SIG-M5 treated with dmso at 0.1 percent for 504 hours (cell line): ENCODE results near the gene PIRT.

Source experiments
- DNase-seq: peaks from one replicate; lab custom pipeline; 2025; ENCODE audit not compliant: unreplicated experiment; lab: John Stamatoyannopoulos, UW

The PIRT gene

GRCh38 chr17:10821770-10822169 is 16.1 kb downstream of the PIRT start:
- DNase-seq = no peak

- no peak for DNase-seq
These were observed 16.8 kb downstream of the PIRT start for GRCh38 chr17:10821054-10821453.

- peak; percentile 19 for DNase-seq
These were observed 22.6 kb downstream of the PIRT start for GRCh38 chr17:10815319-10815718.

GRCh38 chr17:10814075-10814474 is 23.8 kb downstream of the PIRT start:
- DNase-seq = no peak

GRCh38 chr17:10812674-10813073 is 25.2 kb downstream of the PIRT start:
- no peak for DNase-seq

GRCh38 chr17:10809605-10810004 is 28.3 kb downstream of the PIRT start:
- DNase-seq = no peak

GRCh38 chr17:10807704-10808128 is 30.2 kb downstream of the PIRT start:
- no peak for DNase-seq

- no peak for DNase-seq
These were observed 31.2 kb downstream of the PIRT start for GRCh38 chr17:10806545-10807262.

- DNase-seq = no peak
These were observed 32.0 kb downstream of the PIRT start for GRCh38 chr17:10805911-10806310.

- DNase-seq = no peak
These were observed 33.3 kb downstream of the PIRT start for GRCh38 chr17:10804546-10804945.

GRCh38 chr17:10803830-10804475 is 33.9 kb downstream of the PIRT start, which contains the start of gene TMEM238L:
Gene TMEM238L (minus strand): TSS chr17:10804099. CDS start chr17:10803963, 136 bp downstream.
- DNase-seq = no peak

- DNase-seq = no peak
These were observed 34.5 kb downstream of the PIRT start for GRCh38 chr17:10803350-10803749.

GRCh38 chr17:10802496-10803284 is 35.2 kb downstream of the PIRT start:
- no peak for DNase-seq

- DNase-seq = no peak
These were observed 38.5 kb downstream of the PIRT start for GRCh38 chr17:10799407-10799806.

GRCh38 chr17:10798910-10799309 is 39.0 kb downstream of the PIRT start:
- DNase-seq = no peak

GRCh38 chr17:10798332-10798749 is 39.5 kb downstream of the PIRT start:
- DNase-seq = no peak

GRCh38 chr17:10797476-10798328 is 40.2 kb downstream of the PIRT start:
- DNase-seq = no peak

- no peak for DNase-seq
These were observed 44.1 kb downstream of the PIRT start for GRCh38 chr17:10793816-10794215.

GRCh38 chr17:10793256-10793655 is 44.6 kb downstream of the PIRT start:
- DNase-seq = no peak

GRCh38 chr17:10792151-10792550 is 45.7 kb downstream of the PIRT start:
- no peak for DNase-seq
